Stimulated activated CD4-positive, alpha-beta T cell treated with anti-CD3 and anti-CD28 coated beads, Interleukin-2, amount 100 ng/mL, for 24 hours (primary cell): ENCODE measurements around the gene ZNF98.

Experiments
- DNase-seq, 2 donors: peaks; one replicate each; pipeline ENCODE4 v3.0.0-alpha.2; 2020

ZNF98 gene

DNA sequence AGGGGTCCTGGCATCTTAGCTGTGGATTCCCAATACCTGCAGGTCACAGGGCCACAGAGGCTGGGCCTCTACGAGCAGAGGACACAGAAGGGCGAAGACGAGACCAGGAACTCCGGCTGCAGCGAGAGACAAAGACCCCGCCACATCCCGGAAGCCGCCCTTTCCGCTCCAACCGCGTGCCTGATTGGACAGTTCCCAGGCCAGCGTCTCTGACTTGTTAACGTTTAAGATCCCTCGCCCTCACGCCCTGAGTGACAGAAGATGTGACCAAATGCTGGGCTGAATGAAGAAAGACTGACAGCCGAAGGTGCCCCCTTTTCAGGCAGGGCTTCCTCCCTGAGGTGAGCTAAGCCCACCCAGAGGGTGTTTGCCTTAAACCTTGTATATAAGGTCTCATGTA lies at the start of gene ZNF98:
Gene ZNF98 (minus strand): TSS at position 136 of the 400 bp plus-strand sequence. CDS start 122 bp downstream, at position 14.
- no peak for DNase-seq

- DNase-seq, result no peak
Measured at GRCh38 chr19:22446605-22447004, 24.5 kb upstream of the ZNF98 start.

DNA sequence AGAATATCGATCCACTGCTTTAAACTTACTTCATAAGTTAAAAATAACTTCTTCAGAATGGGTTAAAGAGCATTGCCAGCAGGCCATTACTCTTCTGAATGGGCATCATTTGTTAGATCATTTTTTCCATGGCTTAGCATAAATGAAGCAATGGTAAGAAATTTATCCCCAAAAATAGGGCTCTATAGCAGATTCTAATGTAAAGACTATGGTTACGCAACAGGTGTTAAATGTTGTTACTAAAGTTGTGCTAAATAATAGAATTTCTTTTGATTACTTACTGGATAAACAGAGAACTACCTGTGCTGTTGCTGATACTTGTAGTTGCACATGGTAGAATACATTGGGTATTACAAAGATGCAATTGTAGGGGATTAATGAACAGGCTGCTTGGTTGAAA lies 15.9 kb upstream of the ZNF98 start:
- DNase-seq, result no peak

DNA sequence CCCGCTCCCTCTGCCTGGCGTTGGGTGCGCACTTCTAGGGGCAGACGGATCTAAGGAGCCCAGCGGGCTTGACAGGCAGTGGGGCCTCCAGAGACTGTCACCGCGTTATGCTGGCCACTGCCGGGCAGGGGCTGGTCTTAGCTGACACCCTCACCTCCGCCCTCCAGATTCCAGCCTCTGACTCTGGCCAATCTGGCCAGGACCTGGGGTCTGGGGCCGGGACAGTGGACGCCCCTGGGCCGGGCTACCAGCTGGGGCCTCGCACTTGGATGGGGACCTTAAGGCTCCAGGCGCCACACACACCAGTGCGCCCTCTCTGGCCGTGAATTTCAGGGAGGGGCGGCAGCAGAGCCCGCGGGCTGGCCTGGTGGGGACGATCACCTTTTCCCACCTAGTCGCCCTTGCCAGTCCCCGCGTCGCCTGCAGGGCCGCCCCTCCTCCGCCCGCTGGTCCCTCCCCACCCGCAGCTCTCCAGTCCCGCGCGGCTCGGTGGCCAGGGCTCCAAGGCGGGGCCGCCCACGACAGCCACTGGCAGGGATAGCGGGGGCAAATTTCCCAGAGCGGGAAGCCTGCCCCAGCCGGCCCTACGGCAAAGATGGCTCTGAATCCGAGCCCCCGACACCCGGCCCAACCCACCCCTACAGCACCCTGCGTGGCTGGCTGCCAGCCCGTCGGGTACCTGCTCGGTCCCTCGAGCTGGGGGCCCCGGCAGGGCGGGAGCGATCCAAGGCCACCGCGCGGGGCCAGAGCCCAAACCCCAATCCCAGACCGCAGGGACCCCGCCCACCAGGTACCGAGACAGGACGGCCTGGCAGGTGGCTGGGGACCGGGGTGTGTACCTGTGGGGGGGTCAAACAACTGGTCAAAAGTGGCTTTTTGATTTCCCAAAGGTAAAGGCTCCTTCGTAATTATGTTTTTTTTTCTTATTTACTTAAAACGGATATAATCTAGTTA lies 6.1 kb upstream of the ZNF98 start:
- no peak for DNase-seq

GRCh38 chr19:22427547-22427946 lies 5.4 kb upstream of the ZNF98 start:
- DNase-seq, result no peak

GRCh38 chr19:22426901-22427300 lies 4.8 kb upstream of the ZNF98 start:
- no peak for DNase-seq

DNA sequence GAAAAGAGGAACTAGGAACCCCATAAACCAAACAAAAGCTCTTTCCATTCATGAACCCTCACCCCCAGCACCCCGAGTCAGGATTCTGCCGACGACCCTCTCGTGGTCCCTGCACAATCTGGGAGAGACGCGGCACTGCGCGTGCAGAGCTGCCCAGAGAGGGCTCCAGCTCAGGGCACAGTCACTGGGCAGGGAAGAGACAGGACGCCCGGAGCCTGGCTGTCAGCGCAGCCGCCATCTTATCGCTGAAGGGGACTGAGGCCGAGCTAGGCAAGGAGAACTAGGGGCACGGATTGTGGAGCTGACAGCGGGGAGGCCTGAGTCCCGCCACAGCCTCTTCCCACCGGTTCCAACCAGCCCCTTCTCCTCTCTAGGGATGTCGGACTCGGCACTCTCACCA lies 349 bp downstream of the ZNF98 start:
- no peak for DNase-seq

- DNase-seq, result no peak
Measured at GRCh38 chr19:22354665-22355064, 67.5 kb downstream of the ZNF98 start.
